Fibroblast of skin of left quadriceps (primary cell): ENCODE data around the gene SPRED2.

Experiments used
- DNase-seq, 2 experiments: peaks; one replicate each; pipeline ENCODE4 v3.0.0-alpha.2; 2013; ENCODE audit warnings: low read depth in 2 of 2

SPRED2 gene

GRCh38 chr2:65442420-65443020 is 10.1 kb upstream of the SPRED2 start:
- DNase-seq, result no peak

- no peak for DNase-seq
These were observed 5.9 kb upstream of the SPRED2 start for GRCh38 chr2:65438137-65438899.

GRCh38 chr2:65437392-65438135 is 5.2 kb upstream of the SPRED2 start:
- DNase-seq, result no peak

- no peak for DNase-seq
These were observed 4.4 kb upstream of the SPRED2 start for GRCh38 chr2:65436824-65437221.

GRCh38 chr2:65436169-65436823 is 3.9 kb upstream of the SPRED2 start:
- DNase-seq, result peak; percentile 89 to 90

GRCh38 chr2:65435625-65436168 is 3.3 kb upstream of the SPRED2 start:
- peak; percentile 73 to 79 for DNase-seq

- no peak for DNase-seq
These were observed 2.3 kb upstream of the SPRED2 start for GRCh38 chr2:65434592-65435241.

- DNase-seq, result no peak
These were observed 775 bp downstream of the SPRED2 start for GRCh38 chr2:65431421-65432226.

GRCh38 chr2:65430603-65431420 is 1.6 kb downstream of the SPRED2 start:
- no peak for DNase-seq

- DNase-seq, result no peak
These were observed 2.4 kb downstream of the SPRED2 start for GRCh38 chr2:65429786-65430602.

- DNase-seq, result no peak
These were observed 4.9 kb downstream of the SPRED2 start for GRCh38 chr2:65427532-65427931.

GRCh38 chr2:65425276-65425675 is 7.1 kb downstream of the SPRED2 start:
- DNase-seq, result no peak

- no peak for DNase-seq
These were observed 8.0 kb downstream of the SPRED2 start for GRCh38 chr2:65424391-65424790.

- DNase-seq, result no peak
These were observed 11.0 kb downstream of the SPRED2 start for GRCh38 chr2:65421432-65421748.

GRCh38 chr2:65420712-65421431 is 11.5 kb downstream of the SPRED2 start:
- no peak for DNase-seq

- no peak for DNase-seq
These were observed 14.8 kb downstream of the SPRED2 start for GRCh38 chr2:65417509-65418085.

- DNase-seq, result no peak
These were observed 15.5 kb downstream of the SPRED2 start for GRCh38 chr2:65416945-65417344.

GRCh38 chr2:65416321-65416720 is 16.1 kb downstream of the SPRED2 start:
- no peak for DNase-seq
